Measurements from ENCODE around the gene BSG.

DNA sequence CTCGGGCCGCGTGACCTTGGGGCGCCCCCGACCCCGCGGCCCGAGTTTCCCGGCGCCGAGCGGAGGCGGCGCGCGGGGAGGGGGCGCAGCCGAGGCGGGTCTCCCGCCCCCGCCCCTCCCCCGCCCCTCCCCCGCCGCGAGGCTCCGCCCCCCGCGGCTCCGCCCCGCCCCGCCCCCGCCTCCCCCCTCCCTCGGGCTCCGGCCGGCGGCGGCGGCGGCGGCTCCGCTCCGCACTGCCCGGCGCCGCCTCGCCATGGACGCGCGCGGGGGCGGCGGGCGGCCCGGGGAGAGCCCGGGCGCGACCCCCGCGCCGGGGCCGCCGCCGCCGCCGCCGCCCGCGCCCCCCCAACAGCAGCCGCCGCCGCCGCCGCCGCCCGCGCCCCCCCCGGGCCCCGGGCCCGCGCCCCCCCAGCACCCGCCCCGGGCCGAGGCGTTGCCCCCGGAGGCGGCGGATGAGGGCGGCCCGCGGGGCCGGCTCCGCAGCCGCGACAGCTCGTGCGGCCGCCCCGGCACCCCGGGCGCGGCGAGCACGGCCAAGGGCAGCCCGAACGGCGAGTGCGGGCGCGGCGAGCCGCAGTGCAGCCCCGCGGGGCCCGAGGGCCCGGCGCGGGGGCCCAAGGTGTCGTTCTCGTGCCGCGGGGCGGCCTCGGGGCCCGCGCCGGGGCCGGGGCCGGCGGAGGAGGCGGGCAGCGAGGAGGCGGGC, 17.4 kb downstream of the BSG start, which contains the start of gene HCN2:
- no peak for TF ChIP-seq POLR2AphosphoS5 (IDR thresholded peaks at IDR 0.05)
- TF ChIP-seq, protein P1, sequence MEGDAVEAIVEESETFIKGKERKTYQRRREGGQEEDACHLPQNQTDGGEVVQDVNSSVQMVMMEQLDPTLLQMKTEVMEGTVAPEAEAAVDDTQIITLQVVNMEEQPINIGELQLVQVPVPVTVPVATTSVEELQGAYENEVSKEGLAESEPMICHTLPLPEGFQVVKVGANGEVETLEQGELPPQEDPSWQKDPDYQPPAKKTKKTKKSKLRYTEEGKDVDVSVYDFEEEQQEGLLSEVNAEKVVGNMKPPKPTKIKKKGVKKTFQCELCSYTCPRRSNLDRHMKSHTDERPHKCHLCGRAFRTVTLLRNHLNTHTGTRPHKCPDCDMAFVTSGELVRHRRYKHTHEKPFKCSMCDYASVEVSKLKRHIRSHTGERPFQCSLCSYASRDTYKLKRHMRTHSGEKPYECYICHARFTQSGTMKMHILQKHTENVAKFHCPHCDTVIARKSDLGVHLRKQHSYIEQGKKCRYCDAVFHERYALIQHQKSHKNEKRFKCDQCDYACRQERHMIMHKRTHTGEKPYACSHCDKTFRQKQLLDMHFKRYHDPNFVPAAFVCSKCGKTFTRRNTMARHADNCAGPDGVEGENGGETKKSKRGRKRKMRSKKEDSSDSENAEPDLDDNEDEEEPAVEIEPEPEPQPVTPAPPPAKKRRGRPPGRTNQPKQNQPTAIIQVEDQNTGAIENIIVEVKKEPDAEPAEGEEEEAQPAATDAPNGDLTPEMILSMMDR (IDR thresholded peaks at IDR 0.05) = no peak
